C4-2B (cell line): ENCODE results near the gene SPATA6.

Experiments
- CTCF ChIP-seq: fragments of 450-650 bp; conservative IDR thresholded peaks from 2 replicates; pipeline ENCODE4 v1.5.1; 2017; ENCODE audit warnings: mild to moderate bottlenecking
- ZFX ChIP-seq: fragments of 450-650 bp; IDR thresholded peaks from 2 replicates; pipeline ENCODE4 v1.6.1; 2017

DNA sequence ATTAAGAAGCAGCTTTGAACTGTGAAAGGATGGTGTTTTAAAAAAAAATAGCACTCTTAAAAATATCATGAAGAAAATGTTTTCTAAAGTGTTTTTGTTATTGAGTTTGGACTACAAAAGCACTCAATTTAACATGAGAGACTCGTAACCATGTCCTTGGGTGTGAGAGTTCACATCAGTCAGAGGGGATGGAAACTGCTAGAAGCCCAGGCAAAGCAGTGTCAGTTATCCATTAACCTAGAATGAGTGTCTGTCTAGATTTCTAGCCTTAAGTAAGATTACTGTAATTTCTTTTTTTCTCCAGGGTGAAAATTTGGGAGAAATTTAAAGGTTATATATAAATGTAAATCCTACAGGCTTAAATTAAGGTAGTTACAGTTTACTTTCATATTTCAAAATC lies 217.8 kb downstream of the SPATA6 start:
- TF ChIP-seq CTCF = no peak
- TF ChIP-seq ZFX = no peak
